DLD1 (cell line): ENCODE results near the gene TDRD9.
"Not testable (repeated sequence)": the region's sequence is repeated elsewhere in the genome, so short reads cannot be mapped to it uniquely, and the experiment has no call there.

Experiments used
- in situ Hi-C: cut with HindIII; loops from 2 replicates; pipeline ENCODE4 v1.10.0; 2017; ENCODE audit warnings: low sequenced_read_pairs

Gene TDRD9

DNA sequence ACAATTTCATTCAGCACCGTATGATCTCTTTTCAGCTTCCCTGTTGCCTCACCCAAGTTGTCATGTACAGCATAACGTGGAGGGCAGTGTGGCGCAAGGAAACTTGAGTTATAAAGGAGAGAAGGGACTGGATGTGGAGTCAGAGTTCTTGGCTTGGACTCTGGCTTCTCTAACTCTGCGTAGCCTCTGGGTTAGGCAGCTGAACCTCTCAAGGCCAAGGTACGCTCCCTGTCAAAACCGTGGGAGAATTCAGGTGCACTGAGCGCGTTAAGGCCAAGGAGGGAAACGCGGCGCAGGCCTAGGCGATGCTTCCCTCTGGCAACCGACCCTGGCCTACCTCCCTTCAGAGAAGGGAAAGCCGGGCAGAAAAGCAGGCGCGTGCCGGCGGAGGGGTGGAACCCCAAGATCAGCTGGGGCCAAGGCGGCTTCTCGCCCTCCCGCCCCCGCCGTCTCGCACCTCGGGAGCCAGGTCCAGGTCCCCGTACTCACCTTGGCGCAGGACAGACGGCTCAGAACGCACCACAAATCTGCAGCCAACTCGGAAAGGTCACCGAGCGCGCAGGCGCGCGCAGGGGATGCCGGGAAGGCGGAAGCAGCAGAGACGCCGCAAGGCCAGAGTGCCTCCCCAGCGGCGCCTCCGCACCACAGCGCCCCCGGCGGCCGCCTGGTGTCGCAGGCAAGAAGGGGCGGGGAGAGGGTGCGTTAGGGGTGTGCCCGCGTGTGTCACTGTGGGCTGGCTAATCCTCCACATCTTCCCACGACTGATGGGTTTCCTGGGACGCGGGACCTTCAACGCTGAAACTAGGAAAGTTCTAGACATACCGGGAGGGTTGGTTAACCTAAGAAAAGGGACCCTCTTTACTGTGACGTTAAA, 7.0 kb upstream of the TDRD9 start:
- in situ Hi-C loops, result no loop called here

- in situ Hi-C loops, result not testable (repeated sequence)
These were observed 6.4 kb upstream of the TDRD9 start for GRCh38 chr14:103921855-103922200.

GRCh38 chr14:103923863-103924262, 4.4 kb upstream of the TDRD9 start:
- in situ Hi-C loops, result no loop called here

DNA sequence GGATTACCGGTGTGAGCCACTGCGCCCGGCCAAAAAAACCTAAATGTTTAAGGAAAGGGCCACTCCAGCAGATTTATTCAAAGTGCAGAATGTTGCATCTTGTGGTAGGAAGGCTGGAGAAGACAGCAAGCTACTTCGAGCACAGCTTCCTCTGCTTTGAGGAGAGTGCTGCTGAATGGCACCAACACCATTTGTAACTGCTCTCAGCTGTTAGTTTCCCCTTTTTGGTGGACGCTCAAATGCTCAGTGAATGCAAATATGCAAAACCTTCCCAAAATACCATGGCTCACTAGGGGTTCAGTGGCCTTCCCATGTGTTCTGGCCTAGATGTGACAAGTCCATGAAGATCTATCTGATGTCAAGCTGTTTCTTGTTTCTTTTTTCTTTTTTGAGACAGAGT, 2.9 kb upstream of the TDRD9 start:
- in situ Hi-C loops, result loop anchor here (25.0 kb wide), 2 partner anchors 112 to 113 kb away; no protein-coding TSS in a partner anchor

DNA sequence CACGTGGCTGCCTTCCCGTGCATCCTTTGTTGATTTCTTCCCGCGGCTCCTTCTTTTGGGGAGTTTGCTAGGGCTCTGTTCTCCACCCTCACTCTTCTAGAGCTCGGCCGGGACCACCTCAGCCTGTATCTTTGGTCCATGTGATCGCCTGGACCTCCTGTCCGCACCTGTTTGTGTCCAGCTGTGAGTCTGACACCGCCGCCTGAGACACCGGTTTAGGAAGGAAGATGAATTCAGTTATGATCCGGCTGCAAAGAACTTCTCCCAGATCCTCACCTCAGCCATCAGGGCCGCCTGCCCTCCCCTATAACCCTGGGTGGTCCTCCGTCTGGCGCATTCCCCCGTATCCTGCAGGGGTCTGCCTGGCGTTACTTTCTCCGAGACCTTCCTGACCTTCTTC, 690 bp upstream of the TDRD9 start:
- in situ Hi-C loops, result loop anchor here (25.0 kb wide), 2 partner anchors 110 to 115 kb away; no protein-coding TSS in a partner anchor

DNA sequence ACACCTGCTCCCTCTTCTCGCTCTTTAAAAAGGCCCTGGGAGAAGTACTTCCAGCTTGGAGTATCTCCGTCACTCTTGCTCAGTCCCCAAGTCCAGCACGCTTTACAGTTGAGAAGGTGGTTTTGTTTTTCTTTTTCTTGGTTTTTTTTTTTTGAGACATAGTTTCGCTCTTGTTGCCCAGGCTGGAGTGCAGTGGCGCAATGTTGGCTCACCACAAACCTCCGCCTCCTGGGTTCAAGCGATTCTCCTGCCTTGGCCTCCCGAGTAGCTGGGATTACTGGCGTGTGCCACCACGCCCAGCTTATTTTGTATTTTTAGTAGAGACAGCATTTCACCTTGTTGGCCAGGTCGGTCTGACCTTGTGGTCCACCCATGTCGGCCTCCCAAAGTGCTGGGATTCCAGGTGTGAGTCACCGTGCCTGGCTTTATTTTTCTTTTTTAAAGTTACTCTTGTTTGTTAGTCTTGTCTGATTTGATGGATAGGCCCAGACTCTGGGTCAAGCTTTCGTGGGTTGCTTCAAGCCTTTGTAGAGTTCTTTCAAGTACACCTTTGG, 1.9 kb downstream of the TDRD9 start:
- in situ Hi-C loops, result loop anchor here (25.0 kb wide), 2 partner anchors 107 to 118 kb away; no protein-coding TSS in a partner anchor

DNA sequence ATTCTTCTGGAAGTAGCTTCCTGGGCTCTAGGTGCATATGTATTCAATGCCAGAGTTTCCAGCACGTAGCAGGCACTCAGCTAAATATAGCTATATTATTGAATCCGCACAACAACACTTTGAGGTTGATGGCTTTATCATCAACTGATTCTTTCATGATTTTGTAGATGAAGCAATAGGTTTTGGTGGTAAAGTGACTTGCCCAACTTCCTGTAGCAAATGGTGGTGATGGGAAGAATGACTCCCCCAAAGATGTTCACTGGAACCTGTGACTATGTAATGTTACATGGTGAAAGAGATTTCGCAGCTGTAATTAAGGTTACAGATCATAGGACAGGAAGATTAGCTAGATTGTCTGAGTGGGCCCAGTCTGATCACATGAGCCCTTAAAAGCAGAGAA, 3.2 kb downstream of the TDRD9 start:
- in situ Hi-C loops, result loop anchor here (25.0 kb wide), 2 partner anchors 106 to 119 kb away; no protein-coding TSS in a partner anchor

DNA sequence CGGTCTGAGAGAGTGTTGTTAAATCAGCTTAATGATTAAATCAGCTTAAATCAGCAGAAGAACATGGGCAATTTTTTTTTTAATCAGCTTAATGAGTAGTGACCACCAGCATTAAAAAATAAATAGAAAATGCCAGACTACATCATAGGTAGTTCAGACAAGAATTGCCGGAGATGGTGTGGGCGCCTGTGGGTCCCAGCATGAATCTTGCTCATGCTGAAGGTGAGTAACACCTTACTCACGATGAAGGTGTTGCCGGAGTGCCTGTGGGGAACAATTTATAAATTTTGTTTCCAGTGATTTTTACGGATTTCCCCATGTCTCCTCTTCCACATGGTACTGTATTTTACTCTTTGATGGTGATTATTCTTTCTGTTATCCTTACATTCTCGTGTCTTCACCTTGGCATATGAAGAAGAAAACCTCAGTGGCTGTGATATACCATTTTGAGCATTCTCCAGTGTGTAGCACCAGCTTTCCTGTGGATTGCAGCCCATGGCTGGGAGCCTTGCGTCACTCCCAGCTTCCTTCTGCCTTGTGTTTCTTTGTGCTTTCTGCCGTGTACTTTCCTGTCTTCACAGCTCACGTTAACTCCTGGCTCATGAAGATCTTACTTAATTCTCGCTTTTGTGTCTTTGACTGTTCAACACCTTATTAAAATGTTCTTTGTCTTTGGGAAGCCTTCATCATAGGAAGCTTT, 4.7 kb downstream of the TDRD9 start:
- in situ Hi-C loops, result loop anchor here (25.0 kb wide), 2 partner anchors 104 to 121 kb away; no protein-coding TSS in a partner anchor

- in situ Hi-C loops, result loop anchor here (25.0 kb wide), 2 partner anchors 102 to 123 kb away; no protein-coding TSS in a partner anchor
These were observed 6.8 kb downstream of the TDRD9 start for GRCh38 chr14:103935102-103935501.

- in situ Hi-C loops, result loop anchor here (25.0 kb wide), 2 partner anchors 96 to 129 kb away; no protein-coding TSS in a partner anchor
These were observed 13.2 kb downstream of the TDRD9 start for GRCh38 chr14:103941462-103941861.

- in situ Hi-C loops, result loop anchor here (25.0 kb wide), 2 partner anchors 95 to 130 kb away; no protein-coding TSS in a partner anchor
These were observed 13.9 kb downstream of the TDRD9 start, which contains the start of gene RD3L for GRCh38 chr14:103941973-103942736. TSS of gene RD3L (minus strand) at chr14:103942529. CDS start at chr14:103941695, 834 bp downstream.

GRCh38 chr14:103943673-103944072, 15.4 kb downstream of the TDRD9 start:
- in situ Hi-C loops, result loop anchor here (25.0 kb wide), 2 partner anchors 94 to 131 kb away; no protein-coding TSS in a partner anchor

GRCh38 chr14:103946975-103947374, 18.7 kb downstream of the TDRD9 start:
- in situ Hi-C loops, result loop anchor here (25.0 kb wide), 2 partner anchors 90 to 135 kb away; no protein-coding TSS in a partner anchor

GRCh38 chr14:103948442-103948841, 20.2 kb downstream of the TDRD9 start:
- in situ Hi-C loops, result loop anchor here (25.0 kb wide), 2 partner anchors 89 to 136 kb away; no protein-coding TSS in a partner anchor

DNA sequence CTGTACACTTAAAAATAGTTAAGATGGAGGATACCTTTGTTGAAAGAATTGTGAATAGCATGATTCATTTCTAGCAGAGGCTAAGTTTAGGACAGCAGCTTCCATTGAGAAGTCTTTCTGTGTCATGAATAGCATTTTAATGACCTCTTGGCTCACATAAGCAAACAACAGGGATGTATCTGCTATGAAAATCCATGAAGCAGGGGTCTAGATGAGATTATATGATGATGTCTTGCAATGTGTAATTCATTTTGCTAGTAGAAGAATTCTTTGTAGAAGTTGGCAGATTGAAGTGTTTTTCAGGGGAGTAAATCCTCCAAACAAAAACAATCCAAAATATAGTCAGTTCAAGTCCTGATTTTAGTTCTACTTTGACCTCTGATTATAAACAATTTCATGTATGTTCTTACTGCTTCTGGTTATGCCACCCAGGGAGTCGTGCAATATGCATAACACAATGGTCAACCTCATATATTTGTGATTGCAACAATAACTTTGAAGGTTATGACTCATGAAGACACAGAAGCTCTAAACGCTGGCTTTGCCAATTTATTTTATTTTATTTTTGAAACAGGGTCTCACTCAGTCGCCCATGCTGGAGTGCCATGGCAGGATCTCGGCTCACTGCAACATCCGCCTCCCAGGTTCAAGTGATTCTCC, 21.0 kb downstream of the TDRD9 start:
- in situ Hi-C loops, result loop anchor here (25.0 kb wide), 2 partner anchors 88 to 137 kb away; no protein-coding TSS in a partner anchor

GRCh38 chr14:103960457-103961055, 32.3 kb downstream of the TDRD9 start:
- in situ Hi-C loops, result no loop called here

DNA sequence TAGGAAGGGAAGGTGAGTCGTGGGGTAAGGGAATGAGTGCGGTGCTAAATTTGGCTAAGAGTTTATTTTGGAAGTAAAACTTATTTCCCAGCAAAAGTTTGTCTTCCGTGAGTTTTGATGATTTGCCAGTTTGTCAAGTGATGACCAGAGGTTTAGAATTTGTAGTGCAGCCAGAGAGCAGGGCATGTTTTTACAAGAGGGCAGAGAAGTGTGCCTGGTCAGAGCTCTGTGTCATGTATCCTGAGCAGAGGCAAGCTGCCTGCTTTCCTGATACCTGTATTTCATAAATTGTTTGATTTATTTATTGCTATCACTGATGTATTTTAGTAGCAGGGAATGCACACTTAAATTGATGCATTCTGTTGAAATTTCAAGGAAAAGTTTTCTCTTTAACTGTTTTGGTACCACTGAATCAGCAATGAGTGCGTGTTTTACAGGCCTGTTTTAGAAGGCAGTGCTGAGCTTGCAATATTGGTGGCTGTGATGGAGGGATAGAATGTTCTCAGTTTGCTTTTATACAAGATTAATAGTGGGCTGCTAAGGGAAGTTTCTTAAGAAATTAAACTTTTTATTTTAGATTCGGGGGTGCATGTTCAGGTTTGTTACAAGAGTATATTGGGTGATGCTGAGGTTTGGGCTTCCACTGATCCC, 33.8 kb downstream of the TDRD9 start:
- in situ Hi-C loops, result no loop called here

GRCh38 chr14:103966631-103967030, 38.4 kb downstream of the TDRD9 start:
- in situ Hi-C loops, result no loop called here

GRCh38 chr14:103969961-103970360, 41.7 kb downstream of the TDRD9 start:
- in situ Hi-C loops, result no loop called here
